ENCODE measurements around the gene TRAPPC12. TPM values are rescaled to one million over a fixed set of nuclear protein-coding genes. Genes with fewer than 3 reads are reported as not detected.

The TRAPPC12 gene
- total RNA-seq, 1 donor: 67.0 TPM

DNA sequence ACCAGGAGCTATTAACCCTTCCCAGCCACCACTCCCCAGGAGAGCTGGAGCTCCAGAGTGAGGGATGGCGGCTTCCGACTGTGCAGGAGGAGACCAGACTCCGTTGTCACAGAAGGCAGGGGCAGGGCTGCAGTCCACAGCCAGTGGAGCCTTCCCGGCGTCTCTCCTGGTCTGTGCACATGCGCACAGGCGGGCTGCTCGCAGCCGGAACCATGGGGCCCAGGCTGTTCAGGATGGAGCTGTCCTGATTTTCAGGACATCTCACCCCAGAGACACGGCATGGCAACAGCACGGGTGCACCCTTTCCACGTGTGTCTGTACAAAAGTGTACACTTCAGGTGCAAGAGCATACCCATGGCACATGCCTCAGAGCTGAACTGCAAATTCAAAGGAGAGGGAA is 30.7 kb upstream of the TRAPPC12 start:
- Histone ChIP-seq H3K4me1 (ENCODE audit: insufficient read depth, low read length) (no peaks in the 10 kb centered on the region), H3K27ac (ENCODE audit: low read depth, low read length) (no peak overlapping the region), H3K4me3 (ENCODE audit: insufficient read depth, low read length) (no peak overlapping the region), H3K27me3 (ENCODE audit: insufficient read depth, low read length) (no peaks in the 10 kb centered on the region), H2AFZ (ENCODE audit: low read length) (no peak overlapping the region), H3K9me3 (ENCODE audit: low read depth, low read length) (no peaks in the 10 kb centered on the region), H3K36me3 (ENCODE audit: insufficient read depth, low read length) (peaks cover 10% of the 10 kb centered on the region), H4K20me1 (ENCODE audit: insufficient read depth, low read length) (peaks cover 5% of the 10 kb centered on the region), H3K79me2 (ENCODE audit: insufficient read depth, low read length) (no peaks in the 10 kb centered on the region), H3K4me2 (ENCODE audit: insufficient read depth, low read length) (no peak overlapping the region)
- TF ChIP-seq, protein P1, sequence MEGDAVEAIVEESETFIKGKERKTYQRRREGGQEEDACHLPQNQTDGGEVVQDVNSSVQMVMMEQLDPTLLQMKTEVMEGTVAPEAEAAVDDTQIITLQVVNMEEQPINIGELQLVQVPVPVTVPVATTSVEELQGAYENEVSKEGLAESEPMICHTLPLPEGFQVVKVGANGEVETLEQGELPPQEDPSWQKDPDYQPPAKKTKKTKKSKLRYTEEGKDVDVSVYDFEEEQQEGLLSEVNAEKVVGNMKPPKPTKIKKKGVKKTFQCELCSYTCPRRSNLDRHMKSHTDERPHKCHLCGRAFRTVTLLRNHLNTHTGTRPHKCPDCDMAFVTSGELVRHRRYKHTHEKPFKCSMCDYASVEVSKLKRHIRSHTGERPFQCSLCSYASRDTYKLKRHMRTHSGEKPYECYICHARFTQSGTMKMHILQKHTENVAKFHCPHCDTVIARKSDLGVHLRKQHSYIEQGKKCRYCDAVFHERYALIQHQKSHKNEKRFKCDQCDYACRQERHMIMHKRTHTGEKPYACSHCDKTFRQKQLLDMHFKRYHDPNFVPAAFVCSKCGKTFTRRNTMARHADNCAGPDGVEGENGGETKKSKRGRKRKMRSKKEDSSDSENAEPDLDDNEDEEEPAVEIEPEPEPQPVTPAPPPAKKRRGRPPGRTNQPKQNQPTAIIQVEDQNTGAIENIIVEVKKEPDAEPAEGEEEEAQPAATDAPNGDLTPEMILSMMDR (IDR thresholded peaks at IDR 0.05; ENCODE audit: extremely low read depth, low read depth, low read length): no peak
- no peak for DNase-seq (ENCODE audit: insufficient read length, low spot score, missing footprints)

DNA sequence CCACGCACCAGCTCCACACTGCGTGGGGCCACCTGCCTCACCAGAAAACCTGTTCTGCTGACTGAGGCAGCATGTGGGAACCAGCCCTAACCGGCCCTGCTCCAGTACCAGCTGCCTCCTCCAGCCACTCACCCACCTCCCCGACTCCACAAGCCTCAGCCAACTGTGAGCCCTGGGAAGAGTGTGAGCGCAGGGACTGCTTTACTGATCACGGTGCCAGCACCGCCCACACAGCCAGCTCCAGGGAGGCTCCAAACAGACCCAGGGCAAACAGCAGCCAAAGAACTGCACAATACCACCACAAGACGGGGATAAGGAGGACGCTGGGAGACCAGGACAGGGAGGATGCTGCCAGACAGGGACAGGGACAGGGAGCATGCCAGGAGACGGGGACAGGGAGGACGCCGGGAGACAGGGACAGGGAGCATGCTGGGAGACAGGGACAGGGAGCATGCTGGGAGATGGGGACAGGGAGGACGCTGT is 30.2 kb upstream of the TRAPPC12 start:
- Histone ChIP-seq H3K27ac (ENCODE audit: low read depth, low read length) (no peak overlapping the region), H3K27me3 (ENCODE audit: insufficient read depth, low read length) (no peaks in the 10 kb centered on the region), H3K79me2 (ENCODE audit: insufficient read depth, low read length) (no peaks in the 10 kb centered on the region), H3K4me3 (ENCODE audit: insufficient read depth, low read length) (no peak overlapping the region), H3K36me3 (ENCODE audit: insufficient read depth, low read length) (peaks cover 14% of the 10 kb centered on the region), H4K20me1 (ENCODE audit: insufficient read depth, low read length) (peaks cover 5% of the 10 kb centered on the region), H3K4me2 (ENCODE audit: insufficient read depth, low read length) (no peak overlapping the region), H3K4me1 (ENCODE audit: insufficient read depth, low read length) (no peaks in the 10 kb centered on the region), H3K9me3 (ENCODE audit: low read depth, low read length) (no peaks in the 10 kb centered on the region), H2AFZ (ENCODE audit: low read length) (peak overlapping the region; percentile 22)
- TF ChIP-seq, protein P1 (IDR thresholded peaks at IDR 0.05; ENCODE audit: extremely low read depth, low read depth, low read length): no peak
- no peak for DNase-seq (ENCODE audit: insufficient read length, low spot score, missing footprints)

DNA sequence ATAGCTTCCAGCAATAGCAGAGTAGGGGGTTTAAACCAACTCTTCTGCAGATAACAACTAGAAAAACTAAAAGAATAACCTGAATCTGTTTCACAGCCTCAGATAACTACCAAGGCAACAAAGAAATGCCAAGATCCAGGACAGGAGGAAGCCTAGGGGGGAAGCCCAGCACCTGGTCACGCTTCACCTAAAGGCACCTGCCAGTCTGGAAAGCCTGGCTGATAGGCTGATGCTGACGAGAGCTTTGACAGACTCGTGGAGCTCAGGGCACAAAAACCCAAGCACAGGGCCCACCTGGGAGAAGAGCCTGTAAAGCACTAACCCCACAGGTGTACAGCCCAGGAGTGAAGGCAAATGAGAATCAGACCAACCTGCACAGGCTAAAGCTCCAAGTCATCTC is 24.5 kb upstream of the TRAPPC12 start:
- no peaks in the 10 kb centered on the region for H3K4me1 ChIP-seq (ENCODE audit: insufficient read depth, low read length)
- peaks cover 14% of the 10 kb centered on the region for H3K36me3 ChIP-seq (ENCODE audit: insufficient read depth, low read length)
- peaks cover 8% of the 10 kb centered on the region for H4K20me1 ChIP-seq (ENCODE audit: insufficient read depth, low read length)
- no peak overlapping the region for H2AFZ ChIP-seq (ENCODE audit: low read length)
- H3K4me2 ChIP-seq (ENCODE audit: insufficient read depth, low read length): no peak overlapping the region
- no peaks in the 10 kb centered on the region for H3K27me3 ChIP-seq (ENCODE audit: insufficient read depth, low read length)
- H3K9me3 ChIP-seq (ENCODE audit: low read depth, low read length): no peaks in the 10 kb centered on the region
- no peak overlapping the region for H3K4me3 ChIP-seq (ENCODE audit: insufficient read depth, low read length)
- peaks cover 28% of the 10 kb centered on the region for H3K79me2 ChIP-seq (ENCODE audit: insufficient read depth, low read length)
- no peak overlapping the region for H3K27ac ChIP-seq (ENCODE audit: low read depth, low read length)
- DNase-seq (ENCODE audit: insufficient read length, low spot score, missing footprints): no peak
- TF ChIP-seq, protein P1 (IDR thresholded peaks at IDR 0.05; ENCODE audit: extremely low read depth, low read depth, low read length): no peak

DNA sequence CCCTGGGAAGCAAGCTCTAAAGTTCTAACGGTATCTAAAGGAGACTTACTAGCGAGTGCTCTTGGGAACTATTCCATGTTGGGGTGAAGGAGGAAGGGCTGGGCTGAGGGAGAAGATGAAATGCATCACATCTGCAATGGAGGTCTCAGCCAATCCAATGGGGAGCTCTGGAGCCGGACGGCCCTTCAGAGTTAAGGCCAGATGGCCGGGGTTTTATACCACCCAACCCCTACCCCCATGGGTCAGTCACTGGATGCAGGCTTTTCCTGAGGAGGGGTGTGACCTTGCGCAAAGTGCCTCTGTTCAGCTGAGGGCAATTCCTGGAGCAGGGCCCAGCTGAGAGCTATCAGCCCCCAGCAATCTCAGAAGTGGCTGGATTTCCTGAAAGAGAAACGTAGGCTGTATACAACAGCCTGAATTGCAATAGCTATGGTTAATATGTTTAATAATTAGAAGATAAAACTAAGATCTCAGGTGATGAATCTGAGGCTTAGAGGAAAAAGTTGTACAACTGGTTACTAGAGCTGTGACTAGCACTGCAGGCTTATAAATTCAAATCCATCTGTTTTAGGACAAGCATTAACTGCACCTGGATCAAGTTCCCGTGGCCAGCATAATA is 23.4 kb upstream of the TRAPPC12 start:
- H2AFZ ChIP-seq (ENCODE audit: low read length): no peak overlapping the region
- no peak overlapping the region for H3K4me3 ChIP-seq (ENCODE audit: insufficient read depth, low read length)
- no peak overlapping the region for H3K27ac ChIP-seq (ENCODE audit: low read depth, low read length)
- TF ChIP-seq, protein P1 (IDR thresholded peaks at IDR 0.05; ENCODE audit: extremely low read depth, low read depth, low read length): no peak
- DNase-seq (ENCODE audit: insufficient read length, low spot score, missing footprints): no peak
- no peaks in the 10 kb centered on the region for H3K27me3 ChIP-seq (ENCODE audit: insufficient read depth, low read length)
- H3K4me1 ChIP-seq (ENCODE audit: insufficient read depth, low read length): no peaks in the 10 kb centered on the region
- H3K4me2 ChIP-seq (ENCODE audit: insufficient read depth, low read length): no peak overlapping the region
- H3K36me3 ChIP-seq (ENCODE audit: insufficient read depth, low read length): peaks cover 14% of the 10 kb centered on the region
- no peaks in the 10 kb centered on the region for H3K9me3 ChIP-seq (ENCODE audit: low read depth, low read length)
- H4K20me1 ChIP-seq (ENCODE audit: insufficient read depth, low read length): peaks cover 8% of the 10 kb centered on the region
- H3K79me2 ChIP-seq (ENCODE audit: insufficient read depth, low read length): peaks cover 30% of the 10 kb centered on the region
